Measurements from ENCODE around the gene HIC1.

HIC1 gene

GRCh38 chr17:2087597-2088211 lies 32.8 kb downstream of the HIC1 start:
- H3K36me3 ChIP-seq (ENCODE audit: insufficient read depth, low read length) = peaks cover 18% of the 10 kb centered on the region
- no peaks in the 10 kb centered on the region for H3K27me3 ChIP-seq (ENCODE audit: insufficient read depth, low read length)
- H3K4me1 ChIP-seq (ENCODE audit: insufficient read depth, low read length) = no peaks in the 10 kb centered on the region
- no peak overlapping the region for H3K4me3 ChIP-seq (ENCODE audit: low read length)
- no peaks in the 10 kb centered on the region for H3K9me3 ChIP-seq (ENCODE audit: low read length)
- H2AFZ ChIP-seq (ENCODE audit: low read depth, low read length) = no peak overlapping the region

DNA sequence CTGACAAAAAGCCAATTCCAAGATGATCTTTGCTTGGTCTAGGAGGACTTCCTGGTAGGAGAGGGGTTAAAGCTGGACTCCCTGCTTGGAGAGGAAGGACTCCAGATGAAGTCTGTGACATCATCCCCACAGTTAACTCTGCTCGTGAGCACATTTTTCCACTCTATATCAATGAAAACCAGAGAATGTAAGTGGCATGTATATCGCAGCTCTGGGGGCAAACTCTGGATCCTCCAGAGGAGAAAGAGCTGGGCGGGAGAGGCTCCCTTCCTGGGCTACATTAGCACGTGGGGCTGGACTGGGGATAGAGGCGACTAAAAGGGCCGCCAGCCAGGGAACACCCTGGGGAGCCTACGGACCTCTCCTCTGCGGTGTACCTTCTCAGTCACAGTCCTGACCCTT lies 34.1 kb downstream of the HIC1 start:
- H3K4me1 ChIP-seq (ENCODE audit: insufficient read depth, low read length) = no peaks in the 10 kb centered on the region
- H3K4me3 ChIP-seq (ENCODE audit: low read length) = no peak overlapping the region

GRCh38 chr17:2090210-2090641 lies 35.3 kb downstream of the HIC1 start:
- no peaks in the 10 kb centered on the region for H3K27me3 ChIP-seq (ENCODE audit: insufficient read depth, low read length)
- no peak overlapping the region for H3K4me3 ChIP-seq (ENCODE audit: low read length)

More for the DNA sequence above, 34.1 kb downstream of the HIC1 start:
- Histone ChIP-seq H3K9me3 (ENCODE audit: low read length) (no peaks in the 10 kb centered on the region), H2AFZ (ENCODE audit: low read depth, low read length) (no peak overlapping the region), H3K27me3 (ENCODE audit: insufficient read depth, low read length) (no peaks in the 10 kb centered on the region), H3K36me3 (ENCODE audit: insufficient read depth, low read length) (peaks cover 7% of the 10 kb centered on the region)

GRCh38 chr17:2090804-2091534 lies 36.1 kb downstream of the HIC1 start:
- no peaks in the 10 kb centered on the region for H3K27me3 ChIP-seq (ENCODE audit: insufficient read depth, low read length)
- no peaks in the 10 kb centered on the region for H3K9me3 ChIP-seq (ENCODE audit: low read length)
- no peaks in the 10 kb centered on the region for H3K4me1 ChIP-seq (ENCODE audit: insufficient read depth, low read length)
- H2AFZ ChIP-seq (ENCODE audit: low read depth, low read length) = no peak overlapping the region
- H3K36me3 ChIP-seq (ENCODE audit: insufficient read depth, low read length) = peaks cover 2% of the 10 kb centered on the region
- H3K4me3 ChIP-seq (ENCODE audit: low read length) = no peak overlapping the region

More at GRCh38 chr17:2090210-2090641, 35.3 kb downstream of the HIC1 start:
- H3K9me3 ChIP-seq (ENCODE audit: low read length) = no peaks in the 10 kb centered on the region
- H3K36me3 ChIP-seq (ENCODE audit: insufficient read depth, low read length) = peaks cover 7% of the 10 kb centered on the region
- no peak overlapping the region for H2AFZ ChIP-seq (ENCODE audit: low read depth, low read length)
- H3K4me1 ChIP-seq (ENCODE audit: insufficient read depth, low read length) = no peaks in the 10 kb centered on the region

GRCh38 chr17:2092253-2092652 lies 37.4 kb downstream of the HIC1 start:
- no peaks in the 10 kb centered on the region for H3K36me3 ChIP-seq (ENCODE audit: insufficient read depth, low read length)

GRCh38 chr17:2093349-2093748 lies 38.4 kb downstream of the HIC1 start:
- Histone ChIP-seq H3K36me3 (ENCODE audit: insufficient read depth, low read length) (no peaks in the 10 kb centered on the region), H3K9me3 (ENCODE audit: low read length) (no peaks in the 10 kb centered on the region), H3K4me1 (ENCODE audit: insufficient read depth, low read length) (no peaks in the 10 kb centered on the region), H3K27me3 (ENCODE audit: insufficient read depth, low read length) (no peaks in the 10 kb centered on the region), H2AFZ (ENCODE audit: low read depth, low read length) (no peak overlapping the region), H3K4me3 (ENCODE audit: low read length) (no peak overlapping the region)

More at GRCh38 chr17:2092253-2092652, 37.4 kb downstream of the HIC1 start:
- no peak overlapping the region for H2AFZ ChIP-seq (ENCODE audit: low read depth, low read length)
- H3K4me1 ChIP-seq (ENCODE audit: insufficient read depth, low read length) = no peaks in the 10 kb centered on the region
- no peaks in the 10 kb centered on the region for H3K27me3 ChIP-seq (ENCODE audit: insufficient read depth, low read length)
- no peak overlapping the region for H3K4me3 ChIP-seq (ENCODE audit: low read length)
- H3K9me3 ChIP-seq (ENCODE audit: low read length) = no peaks in the 10 kb centered on the region

- Histone ChIP-seq H3K9me3 (ENCODE audit: low read length) (no peaks in the 10 kb centered on the region), H3K4me3 (ENCODE audit: low read length) (no peak overlapping the region), H3K36me3 (ENCODE audit: insufficient read depth, low read length) (no peaks in the 10 kb centered on the region), H3K4me1 (ENCODE audit: insufficient read depth, low read length) (no peaks in the 10 kb centered on the region), H2AFZ (ENCODE audit: low read depth, low read length) (no peak overlapping the region), H3K27me3 (ENCODE audit: insufficient read depth, low read length) (no peaks in the 10 kb centered on the region)
These were observed 40.1 kb downstream of the HIC1 start for GRCh38 chr17:2094891-2095535.

DNA sequence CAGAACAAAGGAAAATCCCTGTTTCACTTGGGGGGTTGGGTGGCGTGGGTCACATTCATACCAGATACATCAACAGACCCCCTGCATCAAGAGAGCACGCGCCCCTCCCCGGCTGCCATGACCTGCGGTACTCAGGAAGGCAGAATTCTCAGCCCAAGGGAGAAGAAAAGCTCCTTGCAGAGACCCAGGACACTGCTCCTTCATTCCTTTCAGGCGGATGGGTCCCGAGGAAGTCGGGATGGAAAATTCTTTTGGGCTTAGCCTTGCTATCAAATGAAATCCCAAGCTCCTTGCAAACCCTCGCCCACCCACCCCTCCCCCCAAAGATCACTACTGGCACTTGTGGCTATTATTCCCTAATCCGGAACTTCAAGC lies 40.6 kb downstream of the HIC1 start:
- Histone ChIP-seq H2AFZ (ENCODE audit: low read depth, low read length) (no peak overlapping the region), H3K4me3 (ENCODE audit: low read length) (no peak overlapping the region), H3K9me3 (ENCODE audit: low read length) (no peaks in the 10 kb centered on the region), H3K4me1 (ENCODE audit: insufficient read depth, low read length) (no peaks in the 10 kb centered on the region), H3K27me3 (ENCODE audit: insufficient read depth, low read length) (no peaks in the 10 kb centered on the region), H3K36me3 (ENCODE audit: insufficient read depth, low read length) (no peaks in the 10 kb centered on the region)

DNA sequence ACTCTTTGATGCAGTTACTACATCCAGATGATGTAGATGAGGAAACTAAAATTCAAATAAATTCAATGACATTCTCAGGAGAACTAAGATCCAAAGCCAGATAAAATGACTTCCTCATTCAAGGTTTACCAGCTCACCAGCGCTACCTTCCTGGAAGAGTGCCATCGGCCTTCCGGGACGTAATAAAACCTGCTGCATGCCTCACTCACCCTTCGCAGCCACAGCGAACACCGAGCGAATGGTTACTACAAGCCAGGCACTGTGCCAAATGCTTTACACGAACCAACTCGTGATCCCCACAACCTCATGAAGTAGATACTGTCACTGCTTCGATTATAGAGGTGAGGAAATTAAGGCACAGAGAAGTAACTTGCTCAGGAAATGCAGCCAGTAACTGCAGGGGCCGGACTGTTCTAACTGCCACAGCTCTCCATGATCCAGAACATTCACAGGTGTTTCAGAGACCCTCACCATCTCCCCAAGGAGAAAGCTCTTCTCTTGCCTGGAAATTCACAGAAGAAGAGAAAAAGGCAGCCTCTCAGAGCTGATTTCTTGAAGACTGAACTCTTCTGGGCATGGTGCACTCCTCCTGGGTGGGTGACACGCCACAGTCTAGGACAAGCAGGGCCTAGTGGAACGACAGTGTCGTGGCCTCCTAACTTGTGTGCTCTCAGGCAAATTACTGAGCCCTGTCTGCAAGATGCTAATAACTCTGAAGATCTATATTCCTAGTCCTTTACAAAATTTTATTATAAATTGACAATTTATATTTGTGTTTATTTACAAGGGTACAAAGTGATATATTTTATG lies 46.8 kb downstream of the HIC1 start:
- peaks cover 10% of the 10 kb centered on the region for H3K4me1 ChIP-seq (ENCODE audit: insufficient read depth, low read length)
- H3K4me3 ChIP-seq (ENCODE audit: low read length) = no peak overlapping the region
- H3K36me3 ChIP-seq (ENCODE audit: insufficient read depth, low read length) = peaks cover 2% of the 10 kb centered on the region
- no peaks in the 10 kb centered on the region for H3K9me3 ChIP-seq (ENCODE audit: low read length)
- H2AFZ ChIP-seq (ENCODE audit: low read depth, low read length) = no peak overlapping the region
- no peaks in the 10 kb centered on the region for H3K27me3 ChIP-seq (ENCODE audit: insufficient read depth, low read length)

DNA sequence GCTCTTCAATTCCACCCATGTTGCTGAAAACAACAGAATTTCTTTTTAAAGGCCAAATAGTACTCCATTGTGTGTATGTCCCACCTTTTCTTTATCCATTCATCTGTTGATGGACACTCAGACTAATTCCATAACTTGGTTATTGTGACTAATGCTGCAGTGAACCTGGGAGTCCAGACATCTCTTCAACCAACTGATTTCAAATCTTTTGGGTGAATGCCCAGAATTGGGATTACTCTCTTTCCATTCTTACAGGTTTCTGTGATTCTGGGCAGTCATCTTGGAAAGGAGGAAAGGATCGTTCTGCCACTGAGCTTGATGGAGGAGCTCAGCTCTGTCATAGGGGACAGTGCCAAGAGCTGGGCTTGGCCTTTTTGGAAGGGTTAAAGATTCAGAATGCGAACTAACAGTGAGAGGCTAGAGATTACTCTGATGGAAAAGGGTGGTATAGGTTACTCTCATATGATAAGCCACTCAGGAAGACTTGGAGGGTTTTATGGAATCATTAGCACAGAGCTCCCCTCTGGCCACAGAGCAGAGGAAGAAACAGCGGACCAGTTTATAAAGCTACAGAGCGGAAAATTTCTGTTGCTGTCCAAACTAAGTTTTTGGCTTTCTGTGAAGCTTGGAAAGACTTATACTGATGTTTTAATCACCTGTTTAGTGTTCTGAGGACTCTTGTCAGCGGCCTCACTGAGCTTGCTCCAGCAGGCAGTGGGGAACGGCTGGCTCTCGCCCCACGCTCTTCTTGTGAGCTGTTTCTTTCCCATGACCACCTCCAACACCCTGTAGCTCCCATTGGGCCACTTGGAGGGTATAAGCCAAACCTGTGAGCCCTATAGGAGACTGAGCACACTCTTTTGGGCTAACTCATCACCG lies 48.3 kb downstream of the HIC1 start:
- no peaks in the 10 kb centered on the region for H3K9me3 ChIP-seq (ENCODE audit: low read length)
- no peaks in the 10 kb centered on the region for H3K27me3 ChIP-seq (ENCODE audit: insufficient read depth, low read length)
- H2AFZ ChIP-seq (ENCODE audit: low read depth, low read length) = no peak overlapping the region
- peaks cover 10% of the 10 kb centered on the region for H3K4me1 ChIP-seq (ENCODE audit: insufficient read depth, low read length)
- H3K4me3 ChIP-seq (ENCODE audit: low read length) = no peak overlapping the region
- H3K36me3 ChIP-seq (ENCODE audit: insufficient read depth, low read length) = peaks cover 2% of the 10 kb centered on the region

DNA sequence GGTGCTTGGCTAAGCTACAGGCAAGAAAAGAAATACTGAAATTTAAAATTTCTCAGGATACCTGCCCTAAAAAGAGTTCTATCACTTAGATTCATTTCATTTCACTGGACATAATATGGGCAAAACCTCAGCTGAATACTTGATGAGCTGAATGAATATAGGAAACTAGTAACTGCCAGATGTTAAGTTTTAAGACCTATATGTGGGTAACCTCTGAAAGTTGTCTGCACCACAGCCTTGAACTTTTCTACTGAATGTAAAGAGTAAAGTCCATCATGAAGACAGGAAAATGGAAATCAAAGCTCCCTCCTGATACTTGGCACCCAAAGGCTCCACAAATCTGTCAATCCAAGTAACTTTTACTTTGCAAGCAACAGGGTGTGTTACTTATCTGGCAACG lies 50.8 kb downstream of the HIC1 start:
- H2AFZ ChIP-seq (ENCODE audit: low read depth, low read length) = no peak overlapping the region
- peaks cover 10% of the 10 kb centered on the region for H3K4me1 ChIP-seq (ENCODE audit: insufficient read depth, low read length)
- peaks cover 2% of the 10 kb centered on the region for H3K36me3 ChIP-seq (ENCODE audit: insufficient read depth, low read length)
- no peaks in the 10 kb centered on the region for H3K9me3 ChIP-seq (ENCODE audit: low read length)
- H3K4me3 ChIP-seq (ENCODE audit: low read length) = no peak overlapping the region
- H3K27me3 ChIP-seq (ENCODE audit: insufficient read depth, low read length) = no peaks in the 10 kb centered on the region

DNA sequence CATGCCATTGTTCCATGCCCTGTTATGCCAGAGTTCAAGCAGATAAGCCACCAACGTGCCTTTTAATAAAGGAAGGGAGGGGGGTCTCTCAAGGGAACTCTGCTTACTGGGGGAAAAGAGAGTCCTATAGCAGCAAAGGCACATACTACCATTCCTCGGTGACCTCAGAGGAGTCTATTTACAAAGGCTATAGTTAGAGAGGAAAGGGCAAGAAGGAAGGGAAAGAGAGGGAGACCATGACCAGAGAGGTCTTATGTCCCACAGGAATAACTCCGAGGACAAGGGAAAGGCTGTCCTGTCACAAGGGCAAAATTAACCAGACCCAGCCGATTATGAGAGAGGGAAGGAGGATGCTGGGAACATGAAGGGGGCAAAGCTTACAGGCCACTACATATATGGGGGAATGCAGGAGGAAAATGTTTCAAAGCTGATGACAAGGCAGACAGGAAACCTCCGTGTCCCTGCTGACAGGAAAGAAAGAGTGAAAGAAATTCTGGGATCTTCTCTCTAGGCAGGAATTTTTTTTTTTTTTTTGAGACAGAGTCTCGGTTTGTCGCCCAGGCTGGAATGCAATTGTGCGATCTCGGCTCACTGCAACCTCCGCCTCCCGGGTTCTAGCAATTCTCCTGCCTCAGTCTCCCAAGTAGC lies 51.5 kb downstream of the HIC1 start:
- no peaks in the 10 kb centered on the region for H3K9me3 ChIP-seq (ENCODE audit: low read length)
- H2AFZ ChIP-seq (ENCODE audit: low read depth, low read length) = no peak overlapping the region
- H3K36me3 ChIP-seq (ENCODE audit: insufficient read depth, low read length) = peaks cover 2% of the 10 kb centered on the region

More for the DNA sequence above, 51.5 kb downstream of the HIC1 start:
- Histone ChIP-seq H3K27me3 (ENCODE audit: insufficient read depth, low read length) (no peaks in the 10 kb centered on the region), H3K4me3 (ENCODE audit: low read length) (no peak overlapping the region), H3K4me1 (ENCODE audit: insufficient read depth, low read length) (peaks cover 14% of the 10 kb centered on the region)
